ENCODE data around the gene PEX26.
"Not testable (repeated sequence)": the region's sequence is repeated elsewhere in the genome, so short reads cannot be mapped to it uniquely, and the experiment has no call there.

PEX26 gene

GRCh38 chr22:18077639-18078328 is at the start of gene PEX26:
TSS of gene PEX26 (plus strand) at chr22:18077990. CDS start at chr22:18078377, 387 bp downstream.
- DNase-seq = peak; percentile 92 to 94

DNA sequence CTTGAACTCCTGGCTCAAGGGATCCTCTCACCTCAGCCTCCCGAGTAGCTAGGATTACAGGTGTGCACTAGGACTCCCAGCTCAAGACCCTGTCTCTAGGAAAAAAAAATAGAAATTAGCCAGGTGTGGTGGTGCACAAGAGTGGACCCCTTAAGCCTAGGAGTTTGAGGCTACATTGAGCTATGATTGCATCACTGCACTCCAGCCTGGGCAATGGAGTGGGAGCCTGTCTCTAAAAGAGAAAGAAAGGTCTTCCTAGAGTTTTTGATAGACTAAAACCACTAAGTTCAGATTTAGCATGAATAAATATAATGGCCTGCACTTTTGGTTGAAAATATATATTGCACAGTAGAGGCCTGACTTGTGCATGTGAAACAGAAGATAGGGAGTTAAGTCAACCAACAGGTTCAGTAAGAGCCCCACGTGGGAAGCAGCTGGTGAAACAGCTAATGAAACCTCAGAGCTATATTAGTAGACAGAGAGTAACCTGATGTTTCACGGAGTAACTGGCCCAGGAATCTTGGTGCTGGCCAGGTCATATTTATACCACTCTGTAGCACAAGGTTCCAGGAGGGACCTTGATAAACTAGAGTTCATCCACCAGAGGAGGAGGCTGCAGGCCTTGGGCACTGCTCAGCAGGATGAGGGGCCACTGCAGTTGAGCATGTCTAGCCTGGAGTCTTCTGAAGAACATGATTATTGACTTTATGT is 48.8 kb upstream of the PEX26 start:
- no peak for DNase-seq

DNA sequence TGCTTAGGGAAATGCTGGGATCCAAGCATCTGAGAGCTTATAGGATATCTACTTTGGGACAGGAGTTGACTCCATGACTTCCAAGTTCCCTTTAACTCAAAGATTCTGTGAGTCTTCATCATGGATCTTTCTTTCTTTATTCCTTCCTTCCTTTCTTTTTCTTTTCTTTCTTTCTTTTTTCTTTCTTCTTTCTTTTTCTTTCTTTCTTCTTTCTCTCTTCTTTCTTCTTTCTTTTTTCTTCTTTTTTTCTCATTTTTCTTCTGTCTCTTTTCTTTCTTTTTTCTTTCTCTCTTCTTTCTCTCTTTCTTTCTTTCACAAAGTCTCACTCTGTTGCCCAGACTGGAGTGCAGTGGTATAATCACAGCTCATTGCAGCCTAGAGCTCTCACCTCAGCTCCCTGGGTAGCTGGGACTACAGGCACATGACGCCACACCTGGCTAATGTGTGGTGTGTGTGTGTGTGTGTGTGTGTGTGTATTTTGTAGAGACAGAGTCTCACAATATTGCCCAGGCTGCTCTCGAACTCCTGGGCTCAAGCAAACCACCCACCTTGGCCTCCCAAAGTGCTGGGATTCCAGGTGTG is 48.0 kb upstream of the PEX26 start:
- DNase-seq = no peak

- DNase-seq = no peak
Measured at GRCh38 chr22:18031695-18032454, 45.9 kb upstream of the PEX26 start.

GRCh38 chr22:18032455-18033101 is 45.2 kb upstream of the PEX26 start:
- no peak for DNase-seq

DNA sequence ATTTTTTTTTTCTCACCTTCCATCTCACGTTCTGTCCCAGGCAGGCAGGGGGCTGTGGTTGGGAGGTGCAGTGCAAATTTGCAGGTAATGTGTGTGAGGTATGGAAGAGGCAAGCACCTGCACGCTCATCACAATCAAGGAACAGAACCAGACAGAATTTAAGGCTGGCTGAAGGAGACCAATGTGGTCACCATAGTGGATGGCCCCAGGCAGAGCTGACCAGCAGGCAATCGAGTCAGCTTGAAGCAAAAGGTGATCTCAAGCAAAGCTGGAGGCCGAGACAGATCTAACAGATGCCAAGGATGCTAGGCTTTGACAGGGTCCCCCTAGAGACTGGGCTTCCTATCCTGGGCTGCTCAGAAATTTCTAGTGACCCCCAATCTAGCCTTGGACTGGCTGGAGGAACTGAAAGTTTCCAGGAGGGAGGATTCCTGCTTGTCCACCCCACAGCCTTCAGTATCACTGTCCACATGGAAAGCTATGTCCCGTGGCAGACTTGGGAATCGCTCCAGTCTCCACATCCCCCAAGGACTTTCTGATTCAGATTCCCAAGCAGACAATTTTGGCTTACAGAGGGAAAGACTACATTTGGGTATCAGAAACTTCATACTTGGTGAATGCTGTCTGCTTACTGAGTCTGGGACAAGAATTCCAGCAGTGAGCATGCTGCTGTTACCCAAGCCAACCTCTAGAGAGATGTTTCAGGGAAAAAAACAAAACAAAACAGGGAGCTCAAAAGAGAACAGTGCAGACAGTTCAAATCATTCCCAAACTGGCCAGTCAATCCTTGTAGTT is 44.4 kb upstream of the PEX26 start:
- no peak for DNase-seq

- DNase-seq = no peak
Measured at GRCh38 chr22:18034076-18034475, 43.7 kb upstream of the PEX26 start.

DNA sequence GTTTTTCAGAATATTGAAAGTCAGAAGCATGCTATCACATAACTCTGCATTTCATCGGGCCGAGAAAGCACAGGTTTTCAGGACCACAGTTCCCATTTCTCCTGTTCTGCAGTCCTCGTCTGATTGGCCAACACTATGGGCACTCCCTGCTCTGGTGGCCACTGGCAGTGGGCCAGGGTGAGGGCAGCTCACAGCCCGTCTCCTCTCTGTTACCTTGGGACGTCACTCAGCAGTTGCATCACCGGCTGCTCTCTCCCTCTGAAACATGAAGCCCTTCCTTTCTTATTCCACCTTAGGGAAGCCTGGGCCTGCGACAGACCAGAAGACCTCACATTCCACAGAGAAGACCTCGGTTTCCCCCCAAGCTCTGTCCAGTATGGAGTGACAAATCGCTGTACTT is 42.0 kb upstream of the PEX26 start:
- DNase-seq = peak; percentile 72 to 84

DNA sequence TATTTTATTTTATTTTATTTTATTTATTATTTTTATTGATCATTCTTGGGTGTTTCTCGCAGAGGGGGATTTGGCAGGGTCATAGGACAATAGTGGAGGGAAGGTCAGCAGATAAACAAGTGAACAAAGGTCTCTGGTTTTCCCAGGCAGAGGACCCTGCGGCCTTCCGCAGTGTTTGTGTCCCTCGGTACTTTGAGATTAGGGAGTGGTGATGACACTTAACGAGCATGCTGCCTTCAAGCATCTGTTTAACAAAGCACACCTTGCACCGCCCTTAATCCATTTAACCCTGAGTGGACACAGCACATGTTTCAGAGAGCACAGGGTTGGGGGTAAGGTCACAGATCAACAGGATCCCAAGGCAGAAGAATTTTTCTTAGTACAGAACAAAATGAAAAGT is 36.9 kb upstream of the PEX26 start:
- not testable (repeated sequence) for DNase-seq

GRCh38 chr22:18042685-18043084 is 35.1 kb upstream of the PEX26 start:
- no peak for DNase-seq

DNA sequence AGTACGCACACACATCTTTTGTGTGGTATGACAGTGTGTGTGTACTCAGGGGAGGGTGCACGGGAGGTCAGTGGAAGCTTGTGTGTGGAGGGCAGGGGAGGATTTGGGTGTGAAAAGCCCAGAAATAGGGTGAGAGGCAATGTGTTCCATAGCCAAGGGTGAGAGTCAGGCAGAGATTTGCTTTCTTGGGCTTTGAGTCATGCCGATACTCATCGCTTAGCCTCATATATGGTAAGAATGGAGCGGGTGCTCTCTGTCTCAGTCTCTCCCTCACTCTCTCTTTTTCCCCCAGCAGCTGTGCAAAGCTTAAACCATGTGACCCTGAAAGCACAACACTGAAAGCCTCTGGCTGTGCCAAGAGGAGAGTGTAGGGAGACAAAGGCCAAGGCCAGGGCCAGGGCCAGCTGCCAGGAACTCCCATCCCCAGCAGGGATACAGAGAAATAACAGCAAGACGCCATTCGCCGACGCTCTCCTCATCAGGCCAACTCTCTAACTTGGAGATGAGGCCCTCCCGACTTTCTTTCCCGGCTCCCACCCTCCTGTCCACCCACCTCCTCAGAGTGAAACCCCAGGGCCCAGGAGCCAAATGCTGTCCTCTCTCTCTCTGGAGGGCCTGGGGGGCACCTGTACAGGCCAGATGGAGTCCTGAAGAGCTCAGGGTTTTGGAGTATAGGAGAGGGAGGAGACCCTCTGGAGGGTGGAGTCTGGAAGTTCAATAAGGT is 33.1 kb upstream of the PEX26 start:
- peak; percentile 82 to 87 for DNase-seq

DNA sequence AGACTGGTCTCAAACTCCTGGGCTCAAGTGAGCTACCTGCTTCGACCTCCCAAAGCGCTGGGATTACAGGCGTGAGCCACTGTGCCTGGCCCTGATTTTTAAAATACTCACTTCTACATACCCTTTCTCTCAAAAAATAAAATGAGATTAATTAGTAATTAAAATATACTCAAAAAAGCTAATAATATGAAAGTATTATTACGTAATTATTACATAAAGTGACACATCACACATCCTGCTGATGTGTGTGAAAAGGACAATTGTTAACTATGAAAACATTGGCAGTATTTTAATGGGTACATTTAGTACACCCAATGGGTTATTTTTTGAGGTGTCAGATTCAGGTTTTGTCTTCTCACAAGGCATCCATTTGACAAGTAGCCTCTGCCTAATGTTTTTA is 32.0 kb upstream of the PEX26 start:
- DNase-seq = no peak

DNA sequence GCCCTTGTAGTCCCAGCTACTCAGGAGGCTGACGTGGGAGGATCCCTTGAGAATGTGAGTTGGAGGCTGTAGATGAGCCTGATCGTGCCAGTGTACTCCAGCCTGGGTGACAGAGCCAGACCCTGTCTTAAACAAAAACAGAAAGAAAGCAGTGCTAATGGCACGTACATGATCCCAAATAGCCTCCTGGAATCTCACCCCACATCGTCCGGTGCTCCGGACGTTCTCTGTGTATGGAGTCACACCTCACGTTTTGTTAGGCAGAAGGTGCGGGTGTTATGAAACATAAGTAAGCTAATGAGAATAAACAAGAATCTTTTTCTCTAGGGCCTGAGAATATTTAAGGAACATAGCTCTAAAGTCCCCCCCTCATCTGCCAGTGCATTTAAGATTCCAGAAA is 29.7 kb upstream of the PEX26 start:
- DNase-seq = no peak

DNA sequence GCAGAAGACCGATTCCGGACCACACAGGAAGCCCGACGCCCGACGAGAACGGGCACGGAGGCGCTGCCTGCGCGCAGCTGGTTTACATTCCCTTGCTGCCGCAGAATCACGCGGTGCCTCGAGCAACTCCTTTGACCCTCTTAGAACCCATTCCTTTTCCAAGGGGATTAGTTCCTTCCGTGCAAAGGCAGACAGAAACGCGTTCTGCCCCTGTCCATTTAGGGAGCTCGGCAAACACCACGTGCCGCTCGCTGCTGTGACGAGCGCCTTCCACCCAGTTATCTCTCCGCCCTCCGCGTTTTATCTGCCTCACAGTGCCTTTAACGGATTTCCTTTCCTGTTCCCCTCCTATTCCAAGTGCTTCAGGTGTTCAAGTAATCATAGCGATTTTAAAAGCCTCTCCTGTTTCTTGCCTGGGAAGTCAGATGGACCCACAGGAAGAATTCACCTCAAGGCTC is 29.3 kb upstream of the PEX26 start:
- DNase-seq = no peak

GRCh38 chr22:18050065-18050464 is 27.7 kb upstream of the PEX26 start:
- DNase-seq = no peak

GRCh38 chr22:18051113-18051512 is 26.7 kb upstream of the PEX26 start:
- DNase-seq = not testable (repeated sequence)

- not testable (repeated sequence) for DNase-seq
Measured at GRCh38 chr22:18053216-18053946, 24.4 kb upstream of the PEX26 start.

- DNase-seq = no peak
Measured at GRCh38 chr22:18055619-18056160, 22.1 kb upstream of the PEX26 start.

- peak in 1 of 2 experiments; percentile 17 for DNase-seq
Measured at GRCh38 chr22:18056161-18056666, 21.6 kb upstream of the PEX26 start.
